AG04450 (cell line): ENCODE measurements around the gene TMEM218. TPM values are rescaled to one million over a fixed set of nuclear protein-coding genes. Genes with fewer than 3 reads are reported as not detected.

Source experiments
- CTCF ChIA-PET: fragments of 300-600, 350-600 bp; formaldehyde crosslinking; extraction: SDS; loops from one replicate; lab custom pipeline; 2022; ENCODE audit warnings: antibody characterized with exemption, inconsistent platforms; lab: Charles Lee
- POLR2A ChIA-PET: fragments of 350-600 bp; formaldehyde crosslinking; extraction: SDS; loops from one replicate; lab custom pipeline; 2021; ENCODE audit warnings: antibody characterized with exemption, inconsistent platforms; lab: Yijun Ruan, JAX
- DNase-seq: peaks from one replicate; pipeline ENCODE4 v3.0.0-alpha.2; 2011; ENCODE audit warnings: low read depth, low spot score
- H3K27ac ChIP-seq: one replicate; pipeline ENCODE4 v1.5.1; 2012; ENCODE audit warnings: low read depth, low read length, control low read depth
- H3K27me3 ChIP-seq: one replicate; pipeline ENCODE4 v1.6.0; 2012; ENCODE audit warnings: low read length; ENCODE audit not compliant: control insufficient read depth, insufficient read depth
- H3K4me3 ChIP-seq: 2 replicates; pipeline ENCODE4 v1.5.1; 2011; ENCODE audit warnings: mild to moderate bottlenecking, low read depth, low read length, control low read depth
- H3K9me3 ChIP-seq: 2 replicates; pipeline ENCODE4 v1.5.1; 2012; ENCODE audit warnings: low read length; ENCODE audit not compliant: control insufficient read depth, insufficient read depth
- CTCF ChIP-seq: IDR thresholded peaks from 2 replicates; pipeline ENCODE4 v1.5.1; 2011; ENCODE audit warnings: low read depth, low read length, control low read depth, inconsistent platforms
- polyA plus RNA-seq: library from polyadenylated mRNA; depleted of rRNA; stranded (reverse); fragments of >200 nt; gene quantifications from 2 replicates; pipeline ENCODE4 v1.2.3, GENCODE V29; 2011

Gene TMEM218
- polyA plus RNA-seq, 1 experiment, result 29.9 TPM

- Histone ChIP-seq H3K27me3 (no peaks in the 10 kb centered on the region), H3K9me3 (no peaks in the 10 kb centered on the region), H3K4me3 (no peak overlapping the region), H3K27ac (no peak overlapping the region)
- POLR2A ChIA-PET, result no interaction called here
- CTCF ChIA-PET, result interaction anchor here (0.7 to 2.8 kb wide), 6 partner anchors 9 to 273 kb away, joined by 3 to 27 read pairs (median 4); no protein-coding TSS in a partner anchor
- TF ChIP-seq CTCF, result no peak
- no peak for DNase-seq
These were observed 21.2 kb upstream of the TMEM218 start for GRCh38 chr11:125132596-125132995.

- no peak overlapping the region for H3K27ac ChIP-seq
These were observed 20.6 kb upstream of the TMEM218 start for GRCh38 chr11:125132071-125132470.

GRCh38 chr11:125129316-125129993 is 18.0 kb upstream of the TMEM218 start:
- H3K27ac ChIP-seq, result peak overlapping the region; percentile 77
- TF ChIP-seq CTCF, result no peak
- ChIA-PET POLR2A (no interaction called here), CTCF (interaction anchor here (0.9 to 2.8 kb wide), 6 partner anchors 12 to 292 kb away, joined by 3 to 29 read pairs (median 4); partner anchors contain the start of gene TMEM218)
- no peaks in the 10 kb centered on the region for H3K9me3 ChIP-seq
- H3K27me3 ChIP-seq, result no peaks in the 10 kb centered on the region
- H3K4me3 ChIP-seq, result no peak overlapping the region
- no peak for DNase-seq

More at GRCh38 chr11:125132071-125132470, 20.6 kb upstream of the TMEM218 start:
- Histone ChIP-seq H3K27me3 (no peaks in the 10 kb centered on the region), H3K9me3 (no peaks in the 10 kb centered on the region), H3K4me3 (no peak overlapping the region)
- no peak for TF ChIP-seq CTCF
- DNase-seq, result no peak
- ChIA-PET POLR2A (interaction anchor here (0.6 kb wide), 1 partner anchor 450 kb away, joined by 5 read pairs; no protein-coding TSS in a partner anchor), CTCF (interaction anchor here (0.6 to 2.8 kb wide), 6 partner anchors 10 to 273 kb away, joined by 3 to 27 read pairs (median 4); no protein-coding TSS in a partner anchor)

- Histone ChIP-seq H3K9me3 (no peaks in the 10 kb centered on the region), H3K4me3 (no peak overlapping the region), H3K27ac (peak overlapping the region; percentile 77), H3K27me3 (no peaks in the 10 kb centered on the region)
- CTCF ChIA-PET, result interaction anchor here (1.3 to 2.8 kb wide), 4 partner anchors 13 to 291 kb away, joined by 3 to 29 read pairs (median 5); no protein-coding TSS in a partner anchor
- TF ChIP-seq CTCF, result no peak
- POLR2A ChIA-PET, result interaction anchor here (0.7 to 0.9 kb wide), 3 partner anchors 17 to 135 kb away, joined by 3 to 5 read pairs (median 3); no protein-coding TSS in a partner anchor
- DNase-seq, result peak; percentile 67
These were observed 17.0 kb upstream of the TMEM218 start for GRCh38 chr11:125128450-125128849.

- CTCF ChIA-PET, result interaction anchor here (0.6 to 4.5 kb wide), 7 partner anchors 13 to 225 kb away, joined by 3 to 36 read pairs (median 7); partner anchors contain the start of gene TMEM218
- Histone ChIP-seq H3K27me3 (no peaks in the 10 kb centered on the region), H3K4me3 (no peak overlapping the region), H3K9me3 (no peaks in the 10 kb centered on the region), H3K27ac (no peak overlapping the region)
- no peak for TF ChIP-seq CTCF
- DNase-seq, result no peak
- POLR2A ChIA-PET, result interaction anchor here (0.6 kb wide), 1 partner anchor 368 kb away, joined by 7 read pairs; no protein-coding TSS in a partner anchor
These were observed 13.2 kb upstream of the TMEM218 start for GRCh38 chr11:125124618-125124992.
